Cardiac muscle cell (in vitro differentiated cells and primary cell): Measurements from ENCODE around the gene TXNDC9. TPM values are rescaled to one million over a fixed set of nuclear protein-coding genes. Genes with fewer than 3 reads are reported as not detected.
"Not testable (repeated sequence)": the region's sequence is repeated elsewhere in the genome, so short reads cannot be mapped to it uniquely, and the experiment has no call there.

Experiments used
- DNase-seq, 2 donors: peaks; one replicate each; pipeline versions ENCODE4 v3.0.0 to v3.0.0-alpha.2; 2010 to 2017; ENCODE audit warnings: low read depth in 1 of 2, low spot score in 1 of 2
- H3K27ac ChIP-seq: fragments of 200-600 bp; sonication (generic); 2 replicates; pipeline ENCODE4 v1.5.1; 2016
- H3K27me3 ChIP-seq: fragments of 200-600 bp; sonication (generic); 2 replicates; pipeline ENCODE4 v1.6.0; 2016; ENCODE audit warnings: control low read depth
- H3K36me3 ChIP-seq: fragments of 200-600 bp; sonication (generic); 2 replicates; pipeline ENCODE4 v1.5.1; 2016; ENCODE audit warnings: control low read depth
- H3K4me1 ChIP-seq: fragments of 200-600 bp; sonication (generic); 2 replicates; pipeline ENCODE4 v1.8.1; 2017; ENCODE audit warnings: low read depth, mild to moderate bottlenecking, mixed run types
- H3K4me3 ChIP-seq: fragments of 200-600 bp; sonication (generic); 2 replicates; pipeline ENCODE4 v1.5.1; 2016; ENCODE audit warnings: mild to moderate bottlenecking
- H3K9me3 ChIP-seq: fragments of 200-600 bp; sonication (generic); 2 replicates; pipeline ENCODE4 v1.5.1; 2017; ENCODE audit warnings: low read depth, mild to moderate bottlenecking, control low read depth
- polyA plus RNA-seq: library from polyadenylated mRNA; unstranded; fragments of >200 nt; fragmentation: Nextera tagmentation; extraction: Ambion mirVana; gene quantifications from 2 replicates; pipeline ENCODE4 v1.2.1, GENCODE V29; 2016
- total RNA-seq: library from RNA; depleted of rRNA; stranded (reverse); fragments of >200 nt; gene quantifications from 2 replicates; pipeline ENCODE4 v1.2.3, GENCODE V29; 2016
- TF ChIP-seq, protein P1 (sequence below): IDR thresholded peaks from 2 replicates; pipeline ENCODE4 v1.5.1; 2012; ENCODE audit warnings: low read depth, mild to moderate bottlenecking, low read length

The TXNDC9 gene
- total and polyA plus RNA-seq, 2 experiments from 2014 or later, result 27.5 to 40.0 TPM

DNA sequence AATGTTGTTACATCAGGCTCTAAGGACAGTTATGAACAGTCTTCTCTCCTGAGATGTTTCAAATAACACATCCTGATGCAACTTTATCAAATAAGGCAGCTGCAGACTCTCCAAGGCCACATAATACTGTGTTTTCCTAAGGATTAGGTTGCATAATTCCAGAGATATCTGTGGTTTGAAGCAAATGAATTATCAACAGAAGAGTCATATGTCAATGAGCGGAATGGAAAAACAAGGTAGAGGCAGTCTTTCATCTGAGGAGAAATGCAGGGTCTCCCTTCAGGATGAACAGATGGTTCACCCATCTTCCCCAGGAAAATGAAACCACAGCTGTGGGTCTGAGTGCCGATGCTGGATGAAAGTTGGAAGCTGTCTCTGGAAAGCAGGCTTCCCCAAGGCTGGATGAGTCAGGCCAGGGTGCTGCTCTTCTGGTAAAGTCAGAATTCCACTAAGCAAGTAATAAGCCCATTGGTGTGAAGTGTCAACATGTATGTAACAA, 57.3 kb downstream of the TXNDC9 start:
- H3K4me3 ChIP-seq, result no peak overlapping the region
- H3K4me1 ChIP-seq, result no peaks in the 10 kb centered on the region
- no peak overlapping the region for H3K27ac ChIP-seq
- no peaks in the 10 kb centered on the region for H3K9me3 ChIP-seq
- no peaks in the 10 kb centered on the region for H3K27me3 ChIP-seq
- TF ChIP-seq, protein P1, sequence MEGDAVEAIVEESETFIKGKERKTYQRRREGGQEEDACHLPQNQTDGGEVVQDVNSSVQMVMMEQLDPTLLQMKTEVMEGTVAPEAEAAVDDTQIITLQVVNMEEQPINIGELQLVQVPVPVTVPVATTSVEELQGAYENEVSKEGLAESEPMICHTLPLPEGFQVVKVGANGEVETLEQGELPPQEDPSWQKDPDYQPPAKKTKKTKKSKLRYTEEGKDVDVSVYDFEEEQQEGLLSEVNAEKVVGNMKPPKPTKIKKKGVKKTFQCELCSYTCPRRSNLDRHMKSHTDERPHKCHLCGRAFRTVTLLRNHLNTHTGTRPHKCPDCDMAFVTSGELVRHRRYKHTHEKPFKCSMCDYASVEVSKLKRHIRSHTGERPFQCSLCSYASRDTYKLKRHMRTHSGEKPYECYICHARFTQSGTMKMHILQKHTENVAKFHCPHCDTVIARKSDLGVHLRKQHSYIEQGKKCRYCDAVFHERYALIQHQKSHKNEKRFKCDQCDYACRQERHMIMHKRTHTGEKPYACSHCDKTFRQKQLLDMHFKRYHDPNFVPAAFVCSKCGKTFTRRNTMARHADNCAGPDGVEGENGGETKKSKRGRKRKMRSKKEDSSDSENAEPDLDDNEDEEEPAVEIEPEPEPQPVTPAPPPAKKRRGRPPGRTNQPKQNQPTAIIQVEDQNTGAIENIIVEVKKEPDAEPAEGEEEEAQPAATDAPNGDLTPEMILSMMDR, result no peak
- H3K36me3 ChIP-seq, result peaks cover 2% of the 10 kb centered on the region
- DNase-seq, result peak in 1 of 2 donors; percentile 80

DNA sequence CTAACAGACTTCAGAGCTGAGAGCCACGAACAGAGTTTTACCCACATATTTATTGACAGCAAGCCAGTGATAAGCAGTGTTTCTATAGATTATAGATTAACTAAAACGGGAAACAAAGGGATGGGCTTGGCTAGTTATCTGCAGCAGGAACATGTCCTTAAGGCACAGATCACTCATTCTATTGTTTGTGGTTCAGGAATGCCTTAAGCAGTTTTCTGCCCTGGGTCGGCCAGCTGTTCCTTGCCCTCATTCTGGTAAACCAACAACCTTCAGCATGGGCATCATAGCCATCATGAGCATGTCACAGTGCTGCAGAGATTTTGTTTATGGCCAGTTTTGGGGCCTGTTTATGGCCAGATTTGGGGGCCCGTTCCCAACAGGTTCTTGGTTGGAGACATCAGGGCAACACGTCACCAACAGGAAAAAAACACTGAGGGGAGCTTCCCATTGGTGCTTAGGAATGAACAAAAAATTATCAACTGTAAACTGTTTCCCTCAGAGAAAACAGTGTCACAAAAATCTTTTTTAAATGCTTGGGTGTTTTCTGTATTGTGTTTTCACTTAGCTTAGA, 57.9 kb downstream of the TXNDC9 start:
- H3K27ac ChIP-seq, H3K4me3 ChIP-seq, H3K4me1 ChIP-seq, H3K36me3 ChIP-seq, DNase-seq, H3K27me3 ChIP-seq, H3K9me3 ChIP-seq: not testable (repeated sequence)

DNA sequence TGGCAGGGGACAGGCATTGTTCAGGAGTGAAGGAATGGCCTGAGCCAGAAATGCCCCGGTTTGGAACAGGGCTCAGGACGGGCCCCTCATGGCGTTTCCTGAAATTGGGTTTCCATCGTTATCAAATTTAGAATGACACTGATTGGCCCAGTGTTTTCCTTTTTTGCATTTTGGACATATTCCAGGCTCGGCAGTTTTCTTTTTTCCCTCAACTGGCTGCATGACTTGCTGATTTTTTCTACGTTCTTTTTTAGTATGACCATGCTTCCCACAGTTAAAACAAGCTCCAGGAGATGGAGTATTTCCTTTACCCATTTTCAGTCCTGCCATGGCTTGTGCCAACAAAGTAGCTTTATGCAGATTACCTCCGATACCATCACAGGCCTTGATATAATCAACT, 60.3 kb downstream of the TXNDC9 start:
- DNase-seq, result no peak
- TF ChIP-seq, protein P1, result no peak
- Histone ChIP-seq H3K4me1 (no peaks in the 10 kb centered on the region), H3K27ac (no peak overlapping the region), H3K27me3 (no peaks in the 10 kb centered on the region), H3K4me3 (no peak overlapping the region), H3K9me3 (no peaks in the 10 kb centered on the region), H3K36me3 (no peaks in the 10 kb centered on the region)

Other genes starting within 250 kb of the TXNDC9 start
- 2.3 and 2.4 TPM in 2 replicates for gene C2orf15, start 194.6 kb downstream of the TXNDC9 start, total RNA-seq
- 2.3 and 5.9 TPM in 2 replicates for gene C2orf15, start 194.6 kb downstream of the TXNDC9 start, polyA plus RNA-seq
- 5.1 and 7.8 TPM in 2 replicates for gene TSGA10, start 181.4 kb downstream of the TXNDC9 start, total RNA-seq
- 5.8 and 7.3 TPM in 2 replicates for gene TSGA10, start 181.4 kb downstream of the TXNDC9 start, polyA plus RNA-seq
- 2.4 and 6.6 TPM in 2 replicates for gene LIPT1, start 181.4 kb downstream of the TXNDC9 start, total RNA-seq
- 4.7 and 10.9 TPM in 2 replicates for gene LIPT1, start 181.4 kb downstream of the TXNDC9 start, polyA plus RNA-seq
- gene MITD1, start 155.3 kb downstream of the TXNDC9 start, total RNA-seq, result 14.4 and 25.1 TPM in 2 replicates
- 31.1 and 42.5 TPM in 2 replicates for gene MITD1, start 155.3 kb downstream of the TXNDC9 start, polyA plus RNA-seq
- 37.3 and 38.3 TPM in 2 replicates for gene MRPL30, start 155.1 kb downstream of the TXNDC9 start, total RNA-seq
- 33.7 and 37.3 TPM in 2 replicates for gene MRPL30, start 155.1 kb downstream of the TXNDC9 start, polyA plus RNA-seq
- not detected in 2 replicates for gene LYG2, start 80.7 kb downstream of the TXNDC9 start, total RNA-seq
- gene LYG2, start 80.7 kb downstream of the TXNDC9 start, polyA plus RNA-seq, result not detected in 2 replicates
- 1.6 TPM in 2 replicates for gene LYG1, start 35.1 kb downstream of the TXNDC9 start, total RNA-seq
- 1.7 and 1.8 TPM in 2 replicates for gene LYG1, start 35.1 kb downstream of the TXNDC9 start, polyA plus RNA-seq
- gene EIF5B, start 1.1 kb upstream of the TXNDC9 start, total RNA-seq, result 13.4 and 14.5 TPM in 2 replicates
- 23.0 and 25.2 TPM in 2 replicates for gene EIF5B, start 1.1 kb upstream of the TXNDC9 start, polyA plus RNA-seq
- gene REV1, start 153.7 kb upstream of the TXNDC9 start, total RNA-seq, result 18.8 and 26.9 TPM in 2 replicates
- gene REV1, start 153.7 kb upstream of the TXNDC9 start, polyA plus RNA-seq, result 33.9 and 37.4 TPM in 2 replicates